Measurements from ENCODE around the gene RAB26.
"Not testable (repeated sequence)": the region's sequence is repeated elsewhere in the genome, so short reads cannot be mapped to it uniquely, and the experiment has no call there.

RAB26 gene

GRCh38 chr16:2124377-2124693 is 24.1 kb upstream of the RAB26 start:
- H3K4me1 Mint-ChIP-seq, H3K4me3 Mint-ChIP-seq, H3K27me3 Mint-ChIP-seq, H3K27ac Mint-ChIP-seq, H3K9me3 Mint-ChIP-seq, CTCF ChIA-PET, H3K36me3 Mint-ChIP-seq, DNase-seq: not testable (repeated sequence)

GRCh38 chr16:2124694-2125444 is 23.6 kb upstream of the RAB26 start:
- H3K36me3 Mint-ChIP-seq, H3K27me3 Mint-ChIP-seq, DNase-seq, H3K27ac Mint-ChIP-seq, H3K4me1 Mint-ChIP-seq, H3K4me3 Mint-ChIP-seq, H3K9me3 Mint-ChIP-seq, CTCF ChIA-PET: not testable (repeated sequence)

DNA sequence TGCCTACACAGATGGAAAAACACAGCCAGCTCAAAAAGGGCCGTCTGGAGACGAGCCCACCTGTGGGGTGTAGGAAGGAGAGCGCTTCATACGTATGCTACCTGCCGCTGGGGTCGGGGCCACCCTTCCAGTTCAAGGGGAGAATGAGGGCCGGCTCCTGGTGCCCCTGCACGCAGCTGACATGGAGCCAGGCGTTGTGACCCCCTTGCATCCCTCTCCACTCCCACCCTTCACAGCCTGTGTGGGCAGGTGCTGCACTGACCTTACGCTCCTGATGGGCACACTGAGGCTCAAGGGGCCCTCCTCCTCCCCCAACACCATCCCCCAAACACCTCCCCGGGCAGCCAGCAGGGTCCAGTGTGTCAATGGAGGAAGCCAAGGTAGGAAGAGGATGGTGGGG is 22.8 kb upstream of the RAB26 start:
- H3K4me1 Mint-ChIP-seq, CTCF ChIA-PET, H3K36me3 Mint-ChIP-seq, H3K27me3 Mint-ChIP-seq, H3K9me3 Mint-ChIP-seq, DNase-seq, H3K4me3 Mint-ChIP-seq, H3K27ac Mint-ChIP-seq: not testable (repeated sequence)

DNA sequence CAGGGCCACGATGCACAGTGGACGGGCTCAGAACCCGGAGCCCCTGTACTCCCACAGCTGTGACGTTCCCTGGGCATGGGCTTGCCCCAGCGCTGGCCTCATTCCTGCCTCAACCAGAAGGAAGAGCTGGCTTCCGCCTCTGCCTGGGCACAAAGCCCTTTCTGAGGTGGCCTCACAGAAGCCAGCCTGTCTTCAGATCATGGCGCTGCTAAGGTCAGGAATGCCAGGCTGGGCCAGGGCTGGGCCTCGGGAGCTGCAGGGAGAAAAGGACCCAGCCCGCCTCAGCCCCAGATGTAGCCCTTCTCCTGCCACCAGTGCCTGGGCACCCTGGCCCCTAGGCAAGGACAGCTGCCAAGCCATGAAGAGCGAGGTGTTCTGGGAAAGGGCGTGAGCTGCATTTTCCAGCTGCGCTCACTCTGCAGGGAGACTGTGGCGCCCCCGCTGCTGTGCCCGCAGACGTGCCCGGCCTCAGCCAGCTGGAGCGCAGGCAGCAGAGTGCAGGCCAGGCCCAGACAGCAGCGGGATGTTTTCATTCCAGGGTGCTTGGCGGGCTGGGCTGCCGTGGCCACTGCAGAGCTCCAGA is 22.2 kb upstream of the RAB26 start:
- H3K9me3 Mint-ChIP-seq, H3K27ac Mint-ChIP-seq, H3K4me3 Mint-ChIP-seq, H3K27me3 Mint-ChIP-seq, CTCF ChIA-PET, H3K36me3 Mint-ChIP-seq, DNase-seq, H3K4me1 Mint-ChIP-seq: not testable (repeated sequence)

DNA sequence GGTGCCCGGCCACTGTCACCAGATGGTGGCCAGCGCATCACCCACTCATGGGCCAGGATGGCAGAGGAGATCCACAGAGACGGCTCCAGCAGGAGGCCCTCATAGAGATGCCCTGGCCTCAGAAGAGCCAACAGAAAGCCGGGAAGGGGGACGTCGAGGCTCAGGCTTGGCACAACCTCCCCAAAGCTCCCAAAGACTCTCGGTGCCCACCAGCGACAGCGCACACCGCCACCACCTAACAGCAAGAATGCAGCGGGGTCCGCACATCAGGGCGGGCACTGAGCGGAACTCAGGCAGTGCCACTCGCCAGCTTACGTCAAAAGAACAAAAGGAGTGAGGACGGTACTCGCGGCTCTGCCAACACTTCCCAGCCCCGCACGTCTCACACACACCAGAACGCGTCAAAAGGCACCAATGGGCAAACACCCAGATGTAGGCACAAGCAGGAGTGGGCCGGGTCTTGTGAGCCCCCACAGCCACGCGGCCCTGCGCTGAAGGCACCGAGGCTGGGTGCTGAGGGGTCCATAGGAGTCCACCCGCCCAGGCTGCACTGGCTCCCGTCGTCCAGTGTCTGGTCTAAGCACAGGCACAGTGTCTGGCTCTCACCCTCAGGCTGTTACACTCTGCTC is 21.4 kb upstream of the RAB26 start:
- not testable (repeated sequence) for H3K36me3 Mint-ChIP-seq, DNase-seq

GRCh38 chr16:2127630-2128280 is 20.7 kb upstream of the RAB26 start:
- H3K27me3 Mint-ChIP-seq, CTCF ChIA-PET, H3K4me1 Mint-ChIP-seq, H3K27ac Mint-ChIP-seq, H3K36me3 Mint-ChIP-seq, DNase-seq, H3K9me3 Mint-ChIP-seq, H3K4me3 Mint-ChIP-seq: not testable (repeated sequence)

More for the DNA sequence above, 21.4 kb upstream of the RAB26 start:
- CTCF ChIA-PET, H3K27ac Mint-ChIP-seq, H3K4me3 Mint-ChIP-seq, H3K4me1 Mint-ChIP-seq, H3K27me3 Mint-ChIP-seq, H3K9me3 Mint-ChIP-seq: not testable (repeated sequence)

- H3K27me3 Mint-ChIP-seq, H3K4me3 Mint-ChIP-seq, DNase-seq, H3K4me1 Mint-ChIP-seq, CTCF ChIA-PET, H3K27ac Mint-ChIP-seq, H3K36me3 Mint-ChIP-seq, H3K9me3 Mint-ChIP-seq: not testable (repeated sequence)
Measured at GRCh38 chr16:2129251-2129650, 19.2 kb upstream of the RAB26 start.

DNA sequence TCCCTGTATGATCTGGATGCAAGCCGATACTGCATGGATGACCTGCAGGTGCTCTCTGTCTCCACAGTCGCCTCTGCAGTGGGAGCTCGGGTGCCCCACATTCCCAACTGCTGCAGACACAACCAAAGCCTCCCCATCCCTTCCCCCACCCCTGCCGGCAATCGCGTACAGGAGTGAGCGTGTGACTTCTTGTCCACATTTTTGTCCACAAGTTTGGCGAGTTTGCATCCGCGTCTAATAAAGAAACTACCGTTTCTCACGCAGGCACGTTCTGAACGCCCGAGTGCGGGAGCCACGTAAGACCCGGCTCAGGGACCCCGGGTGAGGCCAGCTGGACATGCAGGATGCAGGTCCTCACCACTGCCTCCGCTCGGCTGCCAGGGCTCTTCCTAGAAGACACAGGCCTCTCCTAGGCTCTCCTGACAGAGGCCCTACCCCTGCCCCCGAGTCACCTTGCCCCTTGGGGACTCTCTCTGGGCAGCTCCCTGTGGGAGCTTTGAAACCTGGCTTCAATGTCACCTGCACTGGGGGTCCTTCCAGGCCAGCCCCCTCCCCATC is 18.5 kb upstream of the RAB26 start:
- CTCF ChIA-PET, H3K27ac Mint-ChIP-seq, H3K4me3 Mint-ChIP-seq, H3K9me3 Mint-ChIP-seq, DNase-seq, H3K27me3 Mint-ChIP-seq, H3K36me3 Mint-ChIP-seq: not testable (repeated sequence)
- H3K4me1 Mint-ChIP-seq: peaks cover 12% of the 10 kb centered on the region

- DNase-seq, H3K27ac Mint-ChIP-seq, H3K4me3 Mint-ChIP-seq, CTCF ChIA-PET, H3K36me3 Mint-ChIP-seq, H3K9me3 Mint-ChIP-seq: not testable (repeated sequence)
- Mint-ChIP-seq H3K27me3 (peaks cover 19% of the 10 kb centered on the region), H3K4me1 (peaks cover 14% of the 10 kb centered on the region)
Measured at GRCh38 chr16:2133797-2134196, 14.6 kb upstream of the RAB26 start.

- H3K36me3 Mint-ChIP-seq, H3K9me3 Mint-ChIP-seq, CTCF ChIA-PET, H3K27ac Mint-ChIP-seq: not testable (repeated sequence)
- Mint-ChIP-seq H3K4me3 (peak overlapping the region; percentile 68), H3K4me1 (peaks cover 18% of the 10 kb centered on the region), H3K27me3 (peaks cover 32% of the 10 kb centered on the region)
- peak; percentile 47 for DNase-seq
Measured at GRCh38 chr16:2135071-2135470, 13.4 kb upstream of the RAB26 start.

- H3K36me3 Mint-ChIP-seq, H3K9me3 Mint-ChIP-seq: not testable (repeated sequence)
- peak within 1 kb of the TSS; percentile 86 for H3K4me3 Mint-ChIP-seq
- CTCF ChIA-PET: interaction anchor here (0.8 to 1.6 kb wide), 2 partner anchors 17 to 113 kb away, joined by 4 to 7 read pairs; no protein-coding TSS in a partner anchor
- peak; percentile 97 for DNase-seq
- peaks cover 25% of the 10 kb centered on the region for H3K4me1 Mint-ChIP-seq
- H3K27me3 Mint-ChIP-seq: peaks cover 38% of the 10 kb centered on the region
- peak within 1 kb of the TSS; percentile 93 for H3K27ac Mint-ChIP-seq
Measured at GRCh38 chr16:2135770-2136490, 12.5 kb upstream of the RAB26 start, which contains the start of gene PKD1. TSS of gene PKD1 (minus strand) at chr16:2135898. CDS start at chr16:2135689, 209 bp downstream.

DNA sequence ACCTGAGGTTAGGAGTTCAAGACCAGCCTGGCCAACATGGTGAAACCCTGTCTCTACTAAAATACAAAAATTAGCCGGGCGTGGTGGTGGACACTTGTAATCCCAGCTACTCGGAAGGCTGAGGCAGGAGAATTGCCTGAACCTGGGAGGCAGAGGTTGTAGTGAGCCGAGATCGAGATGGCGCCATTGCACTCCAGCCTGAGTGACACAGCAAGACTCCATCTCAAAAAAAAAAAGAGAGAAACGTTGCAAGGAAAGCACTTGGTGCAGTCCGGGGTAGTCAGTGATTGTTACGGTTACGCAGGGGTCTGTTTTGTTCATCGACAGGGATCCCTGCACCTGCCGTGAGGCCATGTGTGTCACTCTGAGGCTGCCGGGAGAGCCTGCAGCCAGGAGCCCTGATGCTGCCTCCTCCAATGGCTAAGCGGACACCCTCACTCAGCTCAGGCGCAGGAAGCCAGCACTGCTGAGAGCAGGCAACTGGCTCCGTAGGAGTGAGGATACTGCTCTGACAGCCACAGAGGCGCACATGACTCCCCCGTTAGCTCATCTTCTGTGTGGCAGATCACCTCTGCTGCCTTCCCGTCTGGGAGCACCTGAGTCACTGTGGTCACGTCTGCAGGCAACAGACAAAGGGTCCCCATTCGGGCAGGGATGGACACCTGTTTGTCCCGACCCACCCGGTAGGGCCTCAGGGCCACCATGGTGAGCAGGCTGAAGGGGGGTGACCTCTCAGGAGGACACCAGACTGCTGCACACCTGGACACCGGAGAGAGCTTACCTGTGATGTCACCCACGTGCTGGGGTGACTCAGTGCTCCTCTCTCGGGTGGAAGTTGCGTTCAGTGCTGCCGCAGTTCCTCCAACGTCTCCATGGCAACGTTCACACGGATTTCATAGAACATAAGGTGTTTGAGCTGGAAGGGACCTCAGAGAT is 5.2 kb upstream of the RAB26 start:
- Mint-ChIP-seq H3K9me3 (no peaks in the 10 kb centered on the region), H3K4me3 (no peak overlapping the region), H3K4me1 (peaks cover 11% of the 10 kb centered on the region), H3K27me3 (peaks cover 64% of the 10 kb centered on the region), H3K36me3 (no peaks in the 10 kb centered on the region), H3K27ac (no peak overlapping the region)
- CTCF ChIA-PET: interaction anchor here (0.7 kb wide), 1 partner anchor 121 kb away, joined by 3 read pairs; no protein-coding TSS in a partner anchor
- DNase-seq: no peak

GRCh38 chr16:2143878-2144485 is 4.4 kb upstream of the RAB26 start:
- Mint-ChIP-seq H3K27me3 (peaks cover 61% of the 10 kb centered on the region), H3K27ac (no peak overlapping the region), H3K9me3 (no peaks in the 10 kb centered on the region), H3K4me3 (no peak overlapping the region), H3K4me1 (peaks cover 10% of the 10 kb centered on the region), H3K36me3 (no peaks in the 10 kb centered on the region)
- CTCF ChIA-PET: interaction anchor here (0.7 kb wide), 1 partner anchor 122 kb away, joined by 3 read pairs; no protein-coding TSS in a partner anchor
- DNase-seq: no peak
